ENCODE results near the gene CARD10. TPM values are rescaled to one million over a fixed set of nuclear protein-coding genes. Genes with fewer than 3 reads are reported as not detected.
"Not testable (repeated sequence)": the region's sequence is repeated elsewhere in the genome, so short reads cannot be mapped to it uniquely, and the experiment has no call there.

The CARD10 gene
- polyA plus RNA-seq, 3 donors: 0.03 TPM; not detected in 2

GRCh38 chr22:37539790-37540189, 20.6 kb upstream of the CARD10 start:
- intact Hi-C loops (cut with micrococcal nuclease): loop anchor here (2.0 to 5.0 kb wide), 4 partner anchors 27 to 323 kb away; no protein-coding TSS in a partner anchor
- DNase-seq; H4K20me1 ChIP-seq (ENCODE audit: insufficient read depth, low read length); H3K9me3 ChIP-seq (replicated peaks in 1 of 2; ENCODE audit: control insufficient read depth in 1 of 2, insufficient read depth in 1 of 2, low read length in 2 of 2); H3K4me3 ChIP-seq (replicated peaks in 1 of 3; ENCODE audit: low read depth in 2 of 3, low read length in 3 of 3); H3K36me3 Mint-ChIP-seq; H3K9ac ChIP-seq (ENCODE audit: insufficient read depth, low read length, poor library complexity, severe bottlenecking); H3K4me3 Mint-ChIP-seq; H3K36me3 ChIP-seq (replicated peaks in 1 of 2; ENCODE audit: control insufficient read depth in 1 of 2, insufficient read depth in 2 of 2, low read length in 2 of 2); H3K9me3 Mint-ChIP-seq; H3K27ac ChIP-seq (ENCODE audit: low read depth in 1 of 2, low read length in 2 of 2); H3K4me2 ChIP-seq (replicated peaks; ENCODE audit: extremely low read depth, low read length, poor library complexity, severe bottlenecking); H2AFZ ChIP-seq (ENCODE audit: insufficient read depth, low read depth, low read length, poor library complexity, severe bottlenecking); H3K27me3 ChIP-seq (ENCODE audit: control insufficient read depth in 2 of 2, insufficient read depth in 2 of 2, low read length in 2 of 2); H3K79me2 ChIP-seq (ENCODE audit: insufficient read depth, low read length); H3K27me3 Mint-ChIP-seq (ENCODE audit: low read depth in 3 of 3): not testable (repeated sequence)
- Mint-ChIP-seq H3K27ac (peak overlapping the region in 1 of 7 donors; percentile 83), H3K4me1 (peaks cover 36% of the 10 kb centered on the region)
- 100% methylated on average over 3 of the region's 6 CpGs for WGBS (ENCODE audit: insufficient coverage)
- peaks cover 28 to 41% of the 10 kb centered on the region in 2 donors for H3K4me1 ChIP-seq (ENCODE audit: control insufficient read depth in 1 of 2, insufficient read depth in 2 of 2, low read length in 2 of 2)

- Histone ChIP-seq H3K9me3 (replicated peaks in 1 of 2; ENCODE audit: control insufficient read depth in 1 of 2, insufficient read depth in 1 of 2, low read length in 2 of 2) (no peaks in the 10 kb centered on the region), H3K4me2 (replicated peaks; ENCODE audit: extremely low read depth, low read length, poor library complexity, severe bottlenecking) (peak overlapping the region; percentile 51), H4K20me1 (ENCODE audit: insufficient read depth, low read length) (no peaks in the 10 kb centered on the region), H3K4me3 (replicated peaks in 1 of 3; ENCODE audit: low read depth in 2 of 3, low read length in 3 of 3) (peak overlapping the region in 1 of 3 experiments; percentile 26), H3K79me2 (ENCODE audit: insufficient read depth, low read length) (no peaks in the 10 kb centered on the region), H2AFZ (ENCODE audit: insufficient read depth, low read depth, low read length, poor library complexity, severe bottlenecking) (peak overlapping the region; percentile 67), H3K27me3 (ENCODE audit: control insufficient read depth in 2 of 2, insufficient read depth in 2 of 2, low read length in 2 of 2) (no peaks in the 10 kb centered on the region), H3K9ac (ENCODE audit: insufficient read depth, low read length, poor library complexity, severe bottlenecking) (no peak overlapping the region), H3K36me3 (replicated peaks in 1 of 2; ENCODE audit: control insufficient read depth in 1 of 2, insufficient read depth in 2 of 2, low read length in 2 of 2) (no peaks in the 10 kb centered on the region), H3K4me1 (ENCODE audit: control insufficient read depth in 1 of 2, insufficient read depth in 2 of 2, low read length in 2 of 2) (peaks cover 32 to 49% of the 10 kb centered on the region in 2 donors), H3K27ac (ENCODE audit: low read depth in 1 of 2, low read length in 2 of 2) (peak overlapping the region in 1 of 2 donors; percentile 14)
- peaks cover 0 to 2% (median 0%) of the 10 kb centered on the region in 7 donors for H3K9me3 Mint-ChIP-seq
- TF ChIP-seq CTCF (IDR thresholded peaks at IDR 0.05): peak; percentile 96
- H3K4me1 Mint-ChIP-seq: peaks cover 45% of the 10 kb centered on the region
- intact Hi-C loops (cut with micrococcal nuclease): loop anchor here (1.0 to 5.0 kb wide), 5 partner anchors 28 to 324 kb away; no protein-coding TSS in a partner anchor
- H3K27ac Mint-ChIP-seq: peak overlapping the region; percentile 62 to 86 (median 80)
- WGBS (ENCODE audit: insufficient coverage): 20% methylated on average over 10 of the region's 20 CpGs
- H3K4me3 Mint-ChIP-seq: peak overlapping the region; percentile 6 to 78
- H3K27me3 Mint-ChIP-seq (ENCODE audit: low read depth in 3 of 3): peaks cover 4 to 5% (median 4%) of the 10 kb centered on the region in 3 donors
- peak; percentile 89 to 91 (median 90) for DNase-seq
- no peaks in the 10 kb centered on the region for H3K36me3 Mint-ChIP-seq
Measured at GRCh38 chr22:37538590-37539357, 19.6 kb upstream of the CARD10 start.
